Glomerular endothelial cell (primary cell): ENCODE measurements around the gene PPP1R36. TPM values are rescaled to one million over a fixed set of nuclear protein-coding genes. Genes with fewer than 3 reads are reported as not detected.

Experiments used
- total RNA-seq: library from RNA; depleted of rRNA; stranded (reverse); fragments of >200 nt; gene quantifications from 2 replicates; pipeline ENCODE4 v1.2.3, GENCODE V29; 2015

Gene PPP1R36
- total RNA-seq, 1 donor from 2014 or later: not detected

Other genes with a start within 250 kb of the PPP1R36 start
- 34.1 and 43.3 TPM in 2 replicates for gene MTHFD1, start 161.6 kb upstream of the PPP1R36 start, total RNA-seq
- 0.48 and 0.76 TPM in 2 replicates for gene AKAP5, start 84.5 kb upstream of the PPP1R36 start, total RNA-seq
- 2.6 and 4.1 TPM in 2 replicates for gene ZBTB25, start 46.1 kb upstream of the PPP1R36 start, total RNA-seq
- 31.0 and 34.2 TPM in 2 replicates for gene ZBTB1, start 45.2 kb upstream of the PPP1R36 start, total RNA-seq
- 5.2 and 14.5 TPM in 2 replicates for gene HSPA2, start 9.2 kb upstream of the PPP1R36 start, total RNA-seq
- gene PLEKHG3, start 154.5 kb downstream of the PPP1R36 start, total RNA-seq: 13.9 and 16.7 TPM in 2 replicates